HL-60 (cell line): ENCODE data around the gene CLDN18.

Experiments
- CTCF ChIP-seq: IDR thresholded peaks from one replicate; pipeline ENCODE4 v1.5.1; 2011; ENCODE audit warnings: low read length, control low read depth, inconsistent platforms; ENCODE audit not compliant: insufficient read depth
- GABPA ChIP-seq: IDR thresholded peaks from 2 replicates; pipeline ENCODE4 v1.6.1; 2012; ENCODE audit warnings: low read depth
- POLR2AphosphoS5 ChIP-seq: IDR thresholded peaks from 2 replicates; pipeline ENCODE4 v1.6.1; 2012; ENCODE audit warnings: low read depth
- SPI1 ChIP-seq: IDR thresholded peaks from 2 replicates; pipeline ENCODE4 v1.6.1; 2012; ENCODE audit warnings: low read depth, mild to moderate bottlenecking, borderline replicate concordance
- TF ChIP-seq, protein P1 (sequence below): IDR thresholded peaks from 2 replicates; pipeline ENCODE4 v1.6.1; 2012; ENCODE audit warnings: low read depth; ENCODE audit not compliant: insufficient replicate concordance

DNA sequence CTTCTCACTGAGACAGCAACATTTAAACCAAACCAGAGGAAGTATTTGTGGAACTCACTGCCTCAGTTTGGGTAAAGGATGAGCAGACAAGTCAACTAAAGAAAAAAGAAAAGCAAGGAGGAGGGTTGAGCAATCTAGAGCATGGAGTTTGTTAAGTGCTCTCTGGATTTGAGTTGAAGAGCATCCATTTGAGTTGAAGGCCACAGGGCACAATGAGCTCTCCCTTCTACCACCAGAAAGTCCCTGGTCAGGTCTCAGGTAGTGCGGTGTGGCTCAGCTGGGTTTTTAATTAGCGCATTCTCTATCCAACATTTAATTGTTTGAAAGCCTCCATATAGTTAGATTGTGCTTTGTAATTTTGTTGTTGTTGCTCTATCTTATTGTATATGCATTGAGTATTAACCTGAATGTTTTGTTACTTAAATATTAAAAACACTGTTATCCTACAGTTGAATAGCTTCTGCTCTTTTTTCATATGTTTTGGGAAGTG lies 23.3 kb downstream of the CLDN18 start:
- TF ChIP-seq CTCF (no peak), POLR2AphosphoS5 (no peak), GABPA (no peak), SPI1 (no peak)
- TF ChIP-seq, protein P1, sequence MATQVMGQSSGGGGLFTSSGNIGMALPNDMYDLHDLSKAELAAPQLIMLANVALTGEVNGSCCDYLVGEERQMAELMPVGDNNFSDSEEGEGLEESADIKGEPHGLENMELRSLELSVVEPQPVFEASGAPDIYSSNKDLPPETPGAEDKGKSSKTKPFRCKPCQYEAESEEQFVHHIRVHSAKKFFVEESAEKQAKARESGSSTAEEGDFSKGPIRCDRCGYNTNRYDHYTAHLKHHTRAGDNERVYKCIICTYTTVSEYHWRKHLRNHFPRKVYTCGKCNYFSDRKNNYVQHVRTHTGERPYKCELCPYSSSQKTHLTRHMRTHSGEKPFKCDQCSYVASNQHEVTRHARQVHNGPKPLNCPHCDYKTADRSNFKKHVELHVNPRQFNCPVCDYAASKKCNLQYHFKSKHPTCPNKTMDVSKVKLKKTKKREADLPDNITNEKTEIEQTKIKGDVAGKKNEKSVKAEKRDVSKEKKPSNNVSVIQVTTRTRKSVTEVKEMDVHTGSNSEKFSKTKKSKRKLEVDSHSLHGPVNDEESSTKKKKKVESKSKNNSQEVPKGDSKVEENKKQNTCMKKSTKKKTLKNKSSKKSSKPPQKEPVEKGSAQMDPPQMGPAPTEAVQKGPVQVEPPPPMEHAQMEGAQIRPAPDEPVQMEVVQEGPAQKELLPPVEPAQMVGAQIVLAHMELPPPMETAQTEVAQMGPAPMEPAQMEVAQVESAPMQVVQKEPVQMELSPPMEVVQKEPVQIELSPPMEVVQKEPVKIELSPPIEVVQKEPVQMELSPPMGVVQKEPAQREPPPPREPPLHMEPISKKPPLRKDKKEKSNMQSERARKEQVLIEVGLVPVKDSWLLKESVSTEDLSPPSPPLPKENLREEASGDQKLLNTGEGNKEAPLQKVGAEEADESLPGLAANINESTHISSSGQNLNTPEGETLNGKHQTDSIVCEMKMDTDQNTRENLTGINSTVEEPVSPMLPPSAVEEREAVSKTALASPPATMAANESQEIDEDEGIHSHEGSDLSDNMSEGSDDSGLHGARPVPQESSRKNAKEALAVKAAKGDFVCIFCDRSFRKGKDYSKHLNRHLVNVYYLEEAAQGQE = no peak
